Neuronal stem cell (in vitro differentiated cells): ENCODE results near the gene WNT3A.
A peak's percentile ranks its signal among the peaks of the same experiment; 100 is the strongest.

Experiments used
- DNase-seq: peaks from one replicate; pipeline ENCODE4 v3.0.0-alpha.2; 2013; ENCODE audit warnings: low spot score
- H2AFZ ChIP-seq: one replicate; pipeline ENCODE4 v1.6.1; 2013; ENCODE audit warnings: mild to moderate bottlenecking, low read length, inconsistent platforms
- H2AK5ac ChIP-seq: 2 replicates; pipeline ENCODE4 v1.6.1; 2013; ENCODE audit warnings: low read depth, mild to moderate bottlenecking, inconsistent platforms, low read length, moderate library complexity, mixed read lengths
- H2BK120ac ChIP-seq: 2 replicates; pipeline ENCODE4 v1.6.1; 2013; ENCODE audit warnings: low read depth, mild to moderate bottlenecking, inconsistent platforms, low read length, moderate library complexity, mixed read lengths
- H2BK12ac ChIP-seq: one replicate; pipeline ENCODE4 v1.6.1; 2013; ENCODE audit warnings: low read length, inconsistent platforms
- H2BK15ac ChIP-seq: 2 replicates; pipeline ENCODE4 v1.6.1; 2013; ENCODE audit warnings: mild to moderate bottlenecking, low read length, inconsistent platforms, mixed read lengths
- H2BK5ac ChIP-seq: one replicate; pipeline ENCODE4 v1.6.1; 2013; ENCODE audit warnings: inconsistent platforms, mild to moderate bottlenecking, low read length, moderate library complexity
- H3K14ac ChIP-seq: one replicate; pipeline ENCODE4 v1.6.1; 2013; ENCODE audit warnings: low read length, inconsistent platforms
- H3K18ac ChIP-seq: 2 replicates; pipeline ENCODE4 v1.6.1; 2013; ENCODE audit warnings: low read length, inconsistent platforms
- H3K23ac ChIP-seq: 2 replicates; pipeline ENCODE4 v1.6.1; 2013; ENCODE audit warnings: low read depth, mild to moderate bottlenecking, mixed read lengths, low read length, inconsistent platforms; ENCODE audit not compliant: poor library complexity
- H3K27ac ChIP-seq: replicated peaks from 3 replicates; pipeline ENCODE4 v1.5.1; 2013; ENCODE audit warnings: low read length, inconsistent platforms
- H3K27me3 ChIP-seq, 3 experiments: 2 replicates each; pipeline ENCODE4 v1.6.1; 2013; ENCODE audit warnings: low read length in 3 of 3, mild to moderate bottlenecking in 2 of 3, inconsistent platforms in 1 of 3, low read depth in 1 of 3, mixed read lengths in 1 of 3, moderate library complexity in 1 of 3; ENCODE audit not compliant: control insufficient read depth in 3 of 3, insufficient read depth in 3 of 3
- H3K36me3 ChIP-seq, 2 donors: replicated peaks in 1 of 2; 2 replicates each; pipeline ENCODE4 v1.6.1; 2013; ENCODE audit warnings: low read length in 2 of 2; ENCODE audit not compliant: control insufficient read depth in 2 of 2, insufficient read depth in 2 of 2
- H3K4ac ChIP-seq: 2 replicates; pipeline ENCODE4 v1.6.1; 2013; ENCODE audit warnings: inconsistent platforms, mild to moderate bottlenecking, low read length, moderate library complexity
- H3K4me1 ChIP-seq, 2 donors: 1 replicate in 1 of 2; 2 replicates in 1 of 2; pipeline ENCODE4 v1.6.1; 2013; ENCODE audit warnings: low read length in 2 of 2, low read depth in 1 of 2; ENCODE audit not compliant: control insufficient read depth in 2 of 2, insufficient read depth in 1 of 2
- H3K4me2 ChIP-seq: one replicate; pipeline ENCODE4 v1.6.1; 2013; ENCODE audit warnings: mild to moderate bottlenecking, low read length, inconsistent platforms; ENCODE audit not compliant: insufficient read depth, poor library complexity, severe bottlenecking
- H3K4me3 ChIP-seq, 2 donors: 2 replicates each; pipeline ENCODE4 v1.5.1; 2013; ENCODE audit warnings: low read length in 2 of 2, mild to moderate bottlenecking in 2 of 2, inconsistent platforms in 1 of 2, moderate library complexity in 1 of 2
- H3K79me1 ChIP-seq: one replicate; pipeline ENCODE4 v1.6.1; 2013; ENCODE audit warnings: low read depth, mild to moderate bottlenecking, inconsistent platforms, low read length, moderate library complexity
- H3K9ac ChIP-seq: one replicate; pipeline ENCODE4 v1.6.1; 2013; ENCODE audit warnings: mild to moderate bottlenecking, low read depth, low read length, inconsistent platforms; ENCODE audit not compliant: poor library complexity
- H3K9me3 ChIP-seq, 2 donors: replicated peaks in 1 of 2; 2 replicates each; pipeline versions ENCODE3 to v1.6.1; 2013; ENCODE audit warnings: low read length in 2 of 2, mild to moderate bottlenecking in 2 of 2, inconsistent platforms in 1 of 2, low read depth in 1 of 2, mixed read lengths in 1 of 2, moderate library complexity in 1 of 2; ENCODE audit not compliant: control insufficient read depth in 2 of 2, insufficient read depth in 1 of 2
- H4K8ac ChIP-seq: one replicate; pipeline ENCODE4 v1.6.1; 2013; ENCODE audit warnings: low read depth, mild to moderate bottlenecking, inconsistent platforms, low read length, moderate library complexity
- H4K91ac ChIP-seq: one replicate; pipeline ENCODE4 v1.6.1; 2013; ENCODE audit warnings: low read length, low read depth, mild to moderate bottlenecking, inconsistent platforms; ENCODE audit not compliant: poor library complexity
- WGBS, 2 donors: extraction: QIAGEN DNeasy Blood & Tissue Kit; methylation state at CpG; one replicate each; pipeline ENCODE4 v1.1.7; 2013; ENCODE audit warnings: missing lambda C conversion rate in 2 of 2, mixed read lengths in 1 of 2; ENCODE audit not compliant: insufficient read length in 2 of 2, insufficient replicate concordance in 1 of 2; ENCODE audit errors: extremely low coverage in 2 of 2; 5-methylcytosine and 5-hydroxymethylcytosine counted together

WNT3A gene

GRCh38 chr1:228036701-228037231 is 30.0 kb downstream of the WNT3A start:
- WGBS, 2 donors, result no CpG with 5 or more reads among the region's 8 CpGs
- H3K79me1 ChIP-seq, result no peaks in the 10 kb centered on the region
- peaks cover 0 to 2% of the 10 kb centered on the region in 2 donors for H3K9me3 ChIP-seq
- no peaks in the 10 kb centered on the region for H3K36me3 ChIP-seq
- peak overlapping the region; percentile 23 for H2BK15ac ChIP-seq
- H3K23ac ChIP-seq, result no peak overlapping the region
- H2BK120ac ChIP-seq, result no peak overlapping the region
- H4K8ac ChIP-seq, result no peak overlapping the region
- DNase-seq, result no peak
- H4K91ac ChIP-seq, result no peak overlapping the region
- peak overlapping the region; percentile 28 for H3K14ac ChIP-seq
- peaks cover 19 to 33% of the 10 kb centered on the region in 2 donors for H3K4me1 ChIP-seq
- no peak overlapping the region for H3K4me2 ChIP-seq
- H3K18ac ChIP-seq, result peak overlapping the region; percentile 94
- H2BK12ac ChIP-seq, result no peak overlapping the region
- H3K27ac ChIP-seq, result no peak overlapping the region
- H3K9ac ChIP-seq, result no peak overlapping the region
- H2AK5ac ChIP-seq, result peak overlapping the region; percentile 58
- H3K27me3 ChIP-seq, result peaks cover 0 to 40% (median 25%) of the 10 kb centered on the region in 3 experiments
- no peak overlapping the region for H2AFZ ChIP-seq
- no peak overlapping the region for H3K4me3 ChIP-seq
- peak overlapping the region; percentile 8 for H2BK5ac ChIP-seq
- no peak overlapping the region for H3K4ac ChIP-seq

DNA sequence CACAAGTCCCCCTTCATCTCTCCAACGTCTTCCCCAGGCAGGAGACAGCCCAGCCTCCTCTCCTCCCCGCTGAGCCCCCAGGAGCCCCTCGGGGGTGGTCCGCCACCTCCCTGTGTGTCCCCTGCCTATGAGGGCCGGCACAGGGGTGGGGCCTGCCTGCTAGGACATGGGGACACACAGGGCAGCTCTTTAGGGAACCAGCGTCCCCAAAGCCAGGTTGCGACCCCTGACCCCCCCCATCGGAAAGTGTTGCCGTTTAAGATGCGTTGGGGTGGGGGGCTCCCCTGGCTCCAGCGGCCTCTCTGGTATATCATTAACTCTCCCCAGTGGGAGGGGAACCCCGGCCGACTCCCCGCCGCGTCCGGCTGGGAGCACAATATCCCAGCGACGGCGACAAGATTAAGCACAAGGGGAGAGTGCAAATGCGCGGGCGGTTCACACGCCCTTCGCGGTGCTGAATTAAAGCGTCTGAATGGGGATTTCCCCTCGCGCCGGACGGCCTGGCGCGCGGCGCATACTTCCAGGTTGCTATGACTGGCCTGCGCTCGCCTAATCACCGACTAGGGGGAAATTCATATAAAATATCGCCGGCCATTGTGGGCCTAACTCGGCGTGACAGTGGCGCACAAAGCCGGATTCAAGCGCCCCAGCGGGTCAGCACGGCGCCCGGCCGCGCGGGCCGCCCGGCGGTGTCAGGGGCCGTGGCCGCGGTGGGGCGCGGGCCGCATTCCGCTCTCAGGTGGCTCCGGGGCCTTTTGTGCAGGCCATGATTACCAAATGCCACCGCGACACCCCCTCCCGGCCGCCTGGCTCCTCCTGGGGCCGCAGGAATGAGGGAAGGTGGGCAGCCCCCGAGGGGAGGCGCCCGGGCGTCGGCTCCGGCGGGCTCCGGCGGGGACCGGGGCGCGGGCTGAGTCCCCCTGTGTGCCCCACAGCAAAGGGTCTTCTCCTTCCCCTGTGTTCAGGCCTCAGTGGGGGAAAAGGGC is 30.9 kb downstream of the WNT3A start:
- Histone ChIP-seq H3K4ac (no peak overlapping the region), H2AFZ (peak overlapping the region; percentile 91), H2BK5ac (peak overlapping the region; percentile 8), H2BK120ac (peak overlapping the region; percentile 62), H3K9me3 (peaks cover 0 to 2% of the 10 kb centered on the region in 2 donors), H2AK5ac (peak overlapping the region; percentile 95), H3K14ac (peak overlapping the region; percentile 76), H2BK15ac (peak overlapping the region; percentile 23), H3K9ac (peak overlapping the region; percentile 56), H3K23ac (peak overlapping the region; percentile 83), H3K27me3 (peaks cover 0 to 40% (median 25%) of the 10 kb centered on the region in 3 experiments), H3K27ac (no peak overlapping the region), H3K18ac (peak overlapping the region; percentile 94), H3K4me3 (peak overlapping the region; percentile 23 to 35), H2BK12ac (peak overlapping the region; percentile 98), H3K36me3 (no peaks in the 10 kb centered on the region), H3K4me1 (peaks cover 19 to 33% of the 10 kb centered on the region in 2 donors), H3K4me2 (peak overlapping the region; percentile 78), H4K8ac (no peak overlapping the region), H4K91ac (peak overlapping the region; percentile 6), H3K79me1 (no peaks in the 10 kb centered on the region)
- DNase-seq, result peak; percentile 61
- no CpG with 5 or more reads among the region's 80 CpGs for WGBS, 2 donors

GRCh38 chr1:228038387-228039005 is 31.7 kb downstream of the WNT3A start:
- Histone ChIP-seq H3K27me3 (peaks cover 0 to 40% (median 28%) of the 10 kb centered on the region in 3 experiments), H3K9me3 (peaks cover 0 to 2% of the 10 kb centered on the region in 2 donors)
- no CpG with 5 or more reads among the region's 11 CpGs for WGBS, 2 donors

More at GRCh38 chr1:228038387-228039005, 31.7 kb downstream of the WNT3A start:
- Histone ChIP-seq H4K91ac (peak overlapping the region; percentile 6), H2BK15ac (no peak overlapping the region), H2BK5ac (no peak overlapping the region), H3K4me1 (peaks cover 19 to 33% of the 10 kb centered on the region in 2 donors), H3K23ac (no peak overlapping the region), H2BK12ac (peak overlapping the region; percentile 98), H4K8ac (no peak overlapping the region), H3K18ac (peak overlapping the region; percentile 89), H3K4me3 (no peak overlapping the region), H3K27ac (no peak overlapping the region), H3K36me3 (no peaks in the 10 kb centered on the region), H3K4ac (no peak overlapping the region), H2BK120ac (peak overlapping the region; percentile 62), H2AFZ (peak overlapping the region; percentile 91), H3K9ac (peak overlapping the region; percentile 56), H2AK5ac (peak overlapping the region; percentile 95), H3K79me1 (no peaks in the 10 kb centered on the region), H3K4me2 (peak overlapping the region; percentile 78), H3K14ac (peak overlapping the region; percentile 76)
- DNase-seq, result no peak
